Endothelial cell of hepatic sinusoid (primary cell): ENCODE results near the gene ANKRD33B.

ENCODE experiments used
- in situ Hi-C: cut with HindIII; loops from 2 replicates; pipeline ENCODE4 v1.10.0; 2017; ENCODE audit warnings: low sequenced_read_pairs

The ANKRD33B gene

DNA sequence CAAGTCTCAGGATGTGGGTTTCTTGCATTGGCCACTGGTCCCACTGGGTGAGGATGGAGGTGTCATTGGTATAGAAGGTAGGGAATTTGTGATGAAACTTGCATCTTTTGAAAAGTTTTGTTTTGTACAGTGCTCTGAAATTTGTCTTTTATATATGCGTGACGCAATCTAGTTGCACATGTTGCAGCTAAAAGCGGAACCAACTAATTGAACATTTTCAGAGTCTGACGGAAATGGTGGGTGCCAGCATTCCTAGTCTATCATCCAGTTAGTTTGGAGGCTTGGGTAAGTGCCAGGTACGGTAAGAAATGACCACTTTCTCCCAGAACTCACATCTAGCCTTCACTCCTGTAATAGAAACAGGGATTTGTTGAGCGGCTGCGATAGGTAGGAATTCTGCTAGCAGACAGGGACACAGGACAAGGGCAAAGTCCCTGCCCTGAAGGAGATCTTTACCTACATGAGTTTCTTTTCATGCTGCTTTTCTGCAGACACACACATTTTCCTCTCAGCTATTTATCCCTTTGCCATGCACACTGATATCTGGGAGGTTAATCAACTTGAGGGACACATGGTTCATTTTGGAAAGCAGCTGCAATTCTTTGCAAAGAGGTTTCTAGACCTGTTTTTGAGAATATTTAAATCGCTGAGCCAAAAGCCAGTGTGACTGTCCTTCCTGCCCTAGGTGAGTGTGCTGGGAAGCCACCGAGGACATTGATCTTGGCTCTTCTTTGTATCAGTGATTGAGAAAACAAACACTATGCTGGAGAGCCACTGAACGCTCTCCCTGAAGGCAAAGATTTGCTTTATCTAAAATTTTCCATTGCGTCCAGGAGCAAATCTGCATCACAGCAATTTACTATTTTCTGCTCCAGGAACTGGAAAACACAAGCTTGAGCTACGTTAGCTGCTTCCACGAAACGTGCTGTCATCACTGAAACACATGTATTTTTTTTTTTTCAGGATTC, 107.5 kb downstream of the ANKRD33B start:
- in situ Hi-C loops = no loop called here

DNA sequence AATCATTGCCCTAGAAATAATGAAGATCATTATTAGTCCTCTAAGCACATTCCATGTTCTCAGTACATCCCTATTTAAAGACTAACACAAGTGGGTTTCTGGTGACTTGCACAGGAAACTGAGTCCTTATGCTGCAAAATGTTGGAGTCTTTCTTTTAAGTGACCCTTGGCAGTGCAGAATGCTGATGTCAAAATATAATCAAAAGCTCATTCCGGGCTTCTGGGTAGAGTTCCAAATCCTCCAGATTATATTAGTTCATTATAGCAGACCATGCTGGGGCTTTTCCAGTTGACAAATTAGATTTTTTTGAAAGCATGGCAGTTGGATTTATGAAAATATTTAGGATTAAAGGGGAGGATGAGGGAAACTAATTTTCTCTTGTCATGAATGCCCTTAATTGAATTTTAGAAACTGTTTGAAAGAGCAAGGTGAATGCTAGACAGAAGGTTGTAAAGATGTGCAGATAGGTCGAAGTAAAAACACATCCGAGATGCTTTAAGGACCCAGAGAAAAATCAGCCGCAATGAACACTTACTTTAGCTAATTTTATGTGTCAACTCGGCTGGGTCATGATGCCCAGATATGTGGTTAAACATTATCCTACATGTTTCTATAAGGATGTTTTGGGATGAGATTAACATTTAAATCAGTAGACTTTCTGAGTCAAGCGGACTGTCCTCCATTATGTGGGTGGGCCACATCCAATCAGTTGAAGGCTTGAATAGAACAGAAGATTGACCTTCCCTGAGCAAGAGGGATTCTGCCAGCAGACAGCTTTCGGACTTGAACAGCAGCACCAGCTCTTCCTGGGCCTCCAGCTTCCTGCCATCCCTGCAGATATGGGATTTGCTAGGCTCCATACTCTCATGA, 108.5 kb downstream of the ANKRD33B start:
- in situ Hi-C loops = no loop called here

DNA sequence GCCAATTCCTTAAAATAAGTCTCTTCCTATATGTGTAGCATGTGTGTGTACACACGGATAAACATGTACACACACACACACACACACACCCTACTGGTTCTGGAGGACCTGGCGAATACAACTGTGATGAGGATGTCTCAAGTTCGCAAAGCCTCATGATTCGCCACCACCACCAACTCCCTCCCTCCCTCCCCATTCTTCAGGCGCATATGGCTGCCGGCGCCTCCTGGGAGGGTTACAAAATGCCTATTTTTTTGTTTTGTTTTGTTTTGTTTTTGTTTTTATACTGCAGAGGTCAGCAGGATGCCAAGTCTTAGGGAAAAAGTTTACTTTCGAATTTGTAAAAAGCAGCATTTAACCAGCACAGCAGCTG, 109.1 kb downstream of the ANKRD33B start:
- in situ Hi-C loops = no loop called here

DNA sequence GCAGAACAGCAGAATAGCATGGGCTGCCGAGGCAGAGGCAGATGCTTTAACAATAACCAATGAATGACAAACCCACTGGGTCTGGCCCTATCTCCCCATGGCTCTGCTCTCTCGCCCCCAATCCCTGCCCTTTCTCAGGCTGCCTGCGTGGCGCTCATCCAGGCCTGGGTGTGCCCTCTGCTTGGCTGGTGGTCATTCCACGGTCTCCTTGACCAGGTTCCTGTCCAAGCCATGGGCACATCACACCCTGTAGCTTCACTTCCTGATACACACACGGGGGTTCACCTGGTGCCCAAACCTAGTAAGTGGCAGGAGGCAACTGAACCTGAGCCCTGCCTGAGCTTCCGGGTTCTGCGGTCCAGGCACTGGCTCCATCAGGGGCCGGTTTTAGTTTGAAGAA, 109.5 kb downstream of the ANKRD33B start:
- in situ Hi-C loops = no loop called here

DNA sequence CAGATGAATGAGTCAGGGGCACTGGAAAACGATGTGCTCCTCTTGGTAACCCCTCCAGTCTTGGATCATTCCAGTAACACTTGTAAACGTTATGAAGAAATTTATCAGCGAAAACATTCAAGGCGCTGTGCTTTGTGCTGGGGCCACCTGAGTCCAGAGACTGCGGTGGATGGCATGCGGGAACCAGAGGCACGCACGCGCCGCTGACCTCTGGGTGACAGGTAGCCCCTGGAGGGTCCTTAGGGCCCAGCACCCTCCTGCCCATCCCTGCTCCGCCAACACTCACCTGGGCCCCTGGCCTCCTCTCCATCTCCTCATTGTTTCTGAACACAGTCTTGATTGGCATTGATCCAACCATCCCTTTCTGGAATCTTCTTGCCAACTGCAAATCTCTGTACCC, 110.2 kb downstream of the ANKRD33B start:
- in situ Hi-C loops = no loop called here

DNA sequence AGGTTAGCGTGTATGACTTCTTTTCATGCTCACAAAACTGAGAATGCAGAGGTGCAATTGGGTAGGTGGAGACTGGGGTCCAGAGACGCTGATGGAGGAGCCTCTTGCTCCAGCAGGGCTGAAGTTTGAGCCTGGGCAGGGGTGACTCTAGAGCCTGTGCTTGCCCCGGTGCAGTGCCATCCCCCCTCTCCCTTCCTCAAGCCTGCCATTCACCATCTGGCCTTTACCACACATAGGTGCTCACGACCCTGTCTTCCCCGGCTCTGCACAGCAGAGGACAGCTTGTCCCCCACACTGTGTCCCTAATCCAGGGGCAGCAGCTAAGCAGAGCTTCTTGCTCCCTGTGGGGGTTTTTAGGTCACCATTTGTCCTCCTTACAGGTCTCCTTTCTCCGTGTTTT, 110.7 kb downstream of the ANKRD33B start:
- in situ Hi-C loops = no loop called here

DNA sequence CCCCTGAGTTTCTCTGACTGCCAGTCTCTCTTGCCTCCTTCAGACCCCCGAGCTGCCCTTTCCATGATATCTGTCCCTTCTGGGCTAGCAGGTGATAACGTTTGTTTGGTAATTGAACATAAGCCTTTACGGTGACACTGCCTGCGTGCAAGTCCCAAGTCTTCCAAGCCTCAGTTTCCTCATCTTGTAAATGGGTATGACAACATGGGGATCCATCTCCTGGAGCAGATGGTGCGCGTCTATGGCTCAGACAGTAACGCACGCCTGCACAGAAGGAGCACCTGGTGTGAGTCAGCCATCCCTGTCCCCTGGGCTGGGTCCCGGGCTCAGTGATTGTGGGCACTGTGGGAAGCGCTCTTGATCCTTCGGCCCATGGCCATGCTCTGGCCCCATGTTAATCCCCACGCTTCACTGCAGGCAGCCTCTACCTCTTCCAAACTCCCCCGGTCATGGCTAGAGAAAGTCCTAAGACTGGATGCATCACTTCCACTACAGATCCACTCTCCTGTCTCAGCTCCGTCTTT, 111.4 kb downstream of the ANKRD33B start:
- in situ Hi-C loops = no loop called here

DNA sequence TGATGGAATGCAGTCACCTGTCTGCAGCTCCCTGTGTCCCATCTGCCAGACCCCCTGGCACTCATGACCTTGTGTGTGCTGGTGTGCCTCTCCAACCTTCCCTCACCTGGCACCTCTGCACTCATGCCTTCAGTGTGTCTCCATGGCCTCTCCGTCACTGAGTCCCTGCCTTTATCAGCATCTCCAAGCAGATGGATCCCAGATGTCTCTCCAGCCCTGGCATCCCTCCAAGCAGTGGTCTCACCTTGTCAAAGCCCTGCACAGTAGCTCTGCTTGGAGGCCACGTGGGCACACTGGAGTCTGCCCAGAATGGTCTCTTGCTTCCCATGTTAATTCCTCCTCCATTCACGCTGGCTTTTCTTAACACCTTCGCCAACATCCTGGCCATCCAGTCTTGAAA, 112.4 kb downstream of the ANKRD33B start:
- in situ Hi-C loops = no loop called here

DNA sequence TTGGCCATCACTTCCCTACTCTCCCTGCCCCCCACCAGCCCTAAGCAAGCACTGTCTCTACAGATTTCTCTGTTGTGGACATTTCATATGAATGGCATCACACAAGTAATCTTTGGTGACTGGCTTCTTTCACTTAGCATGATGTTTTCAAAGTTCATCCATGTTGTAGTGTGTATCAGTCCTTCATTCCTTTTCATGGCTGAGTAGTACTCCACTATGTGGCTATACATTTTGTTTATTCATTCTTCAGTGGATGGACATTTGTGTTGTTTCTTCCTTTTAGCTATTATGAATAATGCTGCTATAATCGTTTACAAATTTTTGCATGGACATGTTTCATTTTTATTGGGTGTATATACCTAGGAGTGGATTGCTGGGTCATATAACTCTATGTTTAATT, 113.1 kb downstream of the ANKRD33B start:
- in situ Hi-C loops = no loop called here

DNA sequence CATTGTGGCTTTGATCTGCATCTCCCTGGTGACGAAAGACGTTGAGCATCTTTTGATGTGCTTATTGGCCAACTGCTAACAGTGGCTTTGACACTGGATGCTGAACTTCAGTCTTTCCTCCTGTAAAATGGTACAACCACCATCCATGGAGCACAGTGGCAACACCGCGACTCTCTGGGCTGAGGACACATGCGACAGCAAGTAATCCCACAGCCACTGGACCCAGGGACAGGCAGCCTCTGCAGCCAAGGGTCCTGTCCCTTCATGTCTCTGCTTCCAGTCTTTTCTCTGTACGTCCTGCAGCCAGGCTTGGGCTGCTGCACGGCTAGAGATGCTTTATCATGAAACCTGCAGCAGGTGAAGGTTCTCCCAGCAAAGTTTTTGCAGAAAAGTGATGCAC, 113.7 kb downstream of the ANKRD33B start:
- in situ Hi-C loops = no loop called here

DNA sequence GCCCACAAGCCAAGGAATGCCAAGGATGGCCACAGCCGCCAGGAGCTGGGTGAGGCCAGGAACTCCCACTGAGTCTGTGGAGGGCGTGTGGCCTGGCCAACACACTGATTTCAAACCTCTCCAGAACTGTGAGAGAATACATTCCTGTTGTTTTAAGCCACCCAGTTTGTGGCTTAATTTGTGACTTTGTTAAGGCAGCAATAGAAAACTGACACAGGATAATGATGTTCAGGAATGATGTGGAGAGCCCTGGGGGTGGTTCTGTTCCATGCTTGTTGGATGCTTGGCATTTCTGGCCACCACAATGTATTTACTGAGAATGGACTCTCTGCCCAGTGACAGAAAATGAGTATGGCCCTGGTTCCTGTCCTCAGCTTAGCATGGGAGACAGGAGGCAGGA, 114.4 kb downstream of the ANKRD33B start:
- in situ Hi-C loops = no loop called here

DNA sequence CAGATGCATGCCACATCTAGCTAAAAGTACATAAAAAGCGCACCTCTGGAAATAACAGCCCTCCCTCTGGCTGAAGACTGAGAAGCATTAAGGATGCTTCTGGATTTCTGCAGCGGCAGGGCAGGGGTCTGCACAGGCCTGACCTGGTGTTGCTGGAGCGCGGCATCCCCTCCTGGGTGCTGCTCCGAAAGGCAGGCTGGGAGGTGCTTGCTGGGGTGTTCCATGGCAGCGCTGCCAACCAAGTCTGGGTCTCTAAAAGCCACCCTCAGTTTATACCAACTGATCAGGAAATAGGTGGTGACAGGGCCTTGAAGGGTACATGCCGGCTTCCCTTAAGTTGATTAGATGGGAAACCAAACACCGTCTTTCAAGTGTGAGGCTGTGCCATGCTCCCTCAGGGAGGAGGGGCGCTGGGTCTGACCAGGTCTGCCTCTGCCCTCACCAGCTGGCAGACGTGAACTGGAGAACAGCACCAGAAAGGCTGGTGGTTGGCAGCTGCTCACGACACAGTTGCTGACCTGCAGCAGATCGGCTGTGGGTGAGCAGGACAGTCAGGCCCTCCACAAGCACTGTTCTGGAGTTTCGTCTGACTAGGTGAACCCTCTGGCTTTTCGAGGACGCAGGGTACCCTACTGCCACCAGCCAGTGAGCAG, 115.6 kb downstream of the ANKRD33B start:
- in situ Hi-C loops = no loop called here

DNA sequence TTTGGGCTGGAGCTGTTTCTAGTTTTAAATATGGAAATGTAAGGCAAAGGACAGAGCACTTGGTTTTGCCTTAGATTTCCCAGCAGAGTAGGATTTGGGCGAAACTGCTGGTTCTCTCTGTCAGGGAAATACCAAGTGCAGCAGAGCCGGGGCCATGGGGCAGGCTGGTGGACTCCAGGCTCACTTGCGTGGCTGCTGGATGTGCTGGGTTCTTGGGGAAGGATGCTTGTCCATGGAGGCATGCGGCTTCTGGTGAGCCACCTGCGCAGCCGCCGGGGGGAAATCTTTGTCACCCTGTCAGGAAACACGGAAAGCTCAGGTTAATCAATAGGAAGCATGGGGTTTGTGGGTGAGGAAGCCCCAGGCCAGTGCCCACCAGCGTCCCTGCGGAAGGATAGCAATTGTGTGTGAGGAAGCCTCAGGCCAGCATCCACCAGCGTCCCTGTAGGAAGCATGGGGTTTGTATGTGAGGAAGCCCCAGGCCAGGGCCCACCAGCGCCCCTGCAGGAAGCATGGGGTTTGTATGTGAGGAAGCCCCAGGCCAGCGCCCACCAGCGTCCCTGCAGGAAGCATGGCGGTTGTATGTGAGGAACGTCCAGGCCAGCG, 117.1 kb downstream of the ANKRD33B start:
- in situ Hi-C loops = no loop called here

DNA sequence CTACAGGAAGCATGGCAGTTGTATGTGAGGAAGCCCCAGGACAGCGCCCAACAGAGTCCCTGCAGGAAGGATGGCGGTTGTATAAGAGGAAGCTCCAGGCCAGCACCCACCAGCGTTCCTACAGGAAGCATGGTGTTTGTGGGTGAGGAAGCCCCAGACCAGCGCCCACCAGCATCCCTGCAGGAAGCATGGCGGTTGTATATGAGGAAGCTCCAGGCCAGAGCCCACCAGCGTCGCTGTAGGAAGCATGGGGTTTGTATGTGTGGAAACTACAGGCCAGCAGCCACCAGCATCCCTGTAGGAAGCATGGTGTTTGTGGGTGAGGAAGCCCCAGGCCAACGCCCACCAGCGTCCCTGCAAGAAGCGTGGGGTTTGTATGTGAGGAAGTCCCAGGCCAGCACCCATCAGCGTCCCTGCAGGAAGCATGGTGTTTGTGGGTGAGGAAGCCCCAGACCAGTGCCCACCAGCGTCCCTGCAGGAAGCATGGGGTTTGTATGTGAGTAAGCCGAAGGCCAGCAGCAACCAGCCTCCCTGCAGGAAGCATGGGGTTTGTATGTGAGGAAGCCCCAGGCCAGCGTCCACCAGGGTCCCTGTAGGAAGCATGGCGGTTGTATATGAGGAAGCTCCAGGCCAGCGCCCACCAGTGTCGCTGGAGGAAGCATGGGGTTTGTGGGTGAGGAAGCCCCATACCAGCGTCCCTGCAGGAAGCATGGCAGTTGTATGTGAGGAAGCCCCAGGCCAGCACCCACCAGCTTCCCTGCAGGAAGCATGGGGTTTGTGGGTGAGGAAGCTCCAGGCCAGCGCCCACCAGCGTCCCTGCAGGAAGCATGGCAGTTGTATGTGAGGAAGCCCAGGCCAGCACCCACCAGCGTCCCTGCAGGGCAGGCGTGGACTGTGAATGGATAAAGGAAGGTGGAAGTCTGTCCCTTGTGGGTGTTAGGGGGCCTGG, 118.1 kb downstream of the ANKRD33B start:
- in situ Hi-C loops = no loop called here

DNA sequence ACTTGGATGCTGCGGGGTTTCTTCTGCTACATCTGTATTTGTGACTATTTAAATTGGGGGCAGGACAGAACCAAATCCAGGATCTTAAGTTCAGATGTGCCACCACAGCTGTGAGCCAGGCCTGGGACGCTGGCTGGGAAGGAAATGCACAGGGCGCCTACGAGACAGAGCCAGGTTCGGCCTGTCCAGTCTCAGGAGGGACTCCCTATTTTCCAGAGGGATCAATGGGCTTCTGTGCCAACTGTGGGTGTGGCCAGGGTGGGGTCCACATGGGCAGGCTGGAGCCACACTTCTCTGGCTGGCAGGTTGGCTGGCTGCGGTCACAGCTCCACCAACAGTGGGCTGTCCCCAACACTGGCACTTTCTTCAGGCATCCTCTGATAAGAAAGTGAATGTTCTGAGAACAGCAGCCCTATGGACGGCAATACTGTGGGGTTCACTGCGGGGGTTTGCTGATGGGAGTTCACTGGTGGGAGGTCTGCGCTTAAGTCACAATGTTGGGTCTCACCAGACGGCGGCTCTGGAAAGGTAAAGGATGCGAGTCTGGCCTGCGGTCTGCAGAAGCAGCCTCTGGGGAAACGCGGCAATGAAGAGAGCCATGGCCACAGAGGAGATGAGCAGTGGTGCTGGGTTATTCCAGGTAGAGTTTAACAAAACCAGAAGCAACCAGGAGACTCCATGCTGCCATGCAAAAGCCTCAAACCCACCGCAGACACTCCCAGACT, 119.1 kb downstream of the ANKRD33B start:
- in situ Hi-C loops = no loop called here

DNA sequence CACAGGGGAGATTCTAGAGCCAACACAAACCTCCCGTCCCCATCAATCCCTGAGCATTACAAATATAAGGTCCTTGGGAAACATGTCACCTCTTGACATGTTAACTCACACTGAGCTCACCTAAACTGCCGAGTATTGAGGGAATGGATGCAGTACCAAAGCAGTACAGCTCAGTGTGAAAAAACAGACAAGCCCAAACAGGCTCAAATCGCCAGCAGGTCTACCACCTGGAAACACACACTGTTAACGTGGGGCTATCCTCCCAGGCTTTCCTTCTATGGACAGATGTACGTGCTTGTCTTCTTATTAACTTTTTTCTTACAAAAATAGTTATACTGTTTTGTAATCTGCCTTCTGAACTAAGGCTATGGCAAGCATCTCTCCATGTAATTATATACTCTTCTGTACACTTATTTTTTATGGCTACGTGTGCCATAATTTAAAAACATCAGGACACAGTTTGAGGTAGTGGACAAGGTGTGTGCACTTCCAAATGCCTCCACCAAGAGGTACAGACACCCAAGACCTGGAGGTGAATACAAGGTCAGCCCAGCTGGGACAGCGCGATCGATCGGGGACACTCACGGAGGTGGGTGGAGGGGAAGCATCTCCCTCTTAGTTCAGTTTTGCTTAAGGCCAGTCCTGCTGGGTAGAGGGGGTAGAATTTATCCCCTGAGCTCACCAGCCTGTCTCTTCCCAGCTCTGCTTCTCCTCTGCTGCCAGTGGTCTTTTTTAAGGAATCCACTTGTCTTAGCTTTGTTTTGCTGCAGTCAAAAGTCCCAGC, 120.6 kb downstream of the ANKRD33B start:
- in situ Hi-C loops = loop anchor here (5.0 kb wide), 1 partner anchor 48 kb away; no protein-coding TSS in a partner anchor

DNA sequence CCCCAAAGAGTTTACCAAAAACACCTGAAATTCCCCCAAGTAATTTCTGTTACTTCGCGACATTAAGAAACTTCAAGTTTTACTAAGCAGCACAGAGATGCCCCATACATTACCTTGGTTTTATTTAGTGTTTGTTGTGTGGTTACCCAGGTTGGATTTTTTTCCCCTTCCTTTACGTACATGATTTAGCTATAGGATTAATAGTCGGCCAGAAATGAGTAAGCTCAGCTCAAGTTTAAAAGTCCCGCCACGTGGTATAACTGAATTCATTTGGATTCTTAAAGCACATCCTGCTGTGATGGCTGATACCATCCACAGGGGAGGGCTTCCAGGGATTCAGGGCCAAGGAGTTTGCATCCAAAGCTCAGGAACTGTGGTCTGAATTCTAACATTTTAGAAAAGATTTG, 121.2 kb downstream of the ANKRD33B start:
- in situ Hi-C loops = loop anchor here (5.0 kb wide), 1 partner anchor 47 kb away; no protein-coding TSS in a partner anchor

DNA sequence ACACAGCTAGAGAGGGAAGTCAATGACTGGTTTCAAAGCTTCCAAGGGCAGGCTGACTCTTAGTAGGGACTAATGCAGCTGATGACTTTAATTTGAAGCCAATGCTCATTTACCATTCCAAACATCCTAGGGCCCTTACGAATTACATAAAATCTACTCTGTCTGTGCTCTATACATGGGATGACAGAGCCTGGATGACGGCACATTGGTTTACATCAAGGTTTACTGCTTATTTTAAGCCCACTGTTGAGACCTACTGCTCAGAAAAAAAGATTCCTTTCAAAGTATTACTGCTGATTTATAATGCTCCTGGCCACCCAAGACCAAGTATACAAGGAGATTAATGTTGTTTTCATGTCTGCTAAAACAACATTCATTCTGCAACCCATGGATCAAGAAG, 123.0 kb downstream of the ANKRD33B start:
- in situ Hi-C loops = loop anchor here (5.0 kb wide), 1 partner anchor 45 kb away; no protein-coding TSS in a partner anchor
